GM19023 (cell line): ENCODE data around the gene NCLN.
"Not testable (repeated sequence)": the region's sequence is repeated elsewhere in the genome, so short reads cannot be mapped to it uniquely, and the experiment has no call there.

Source experiments
- ATAC-seq: cut with Tn5 transposase; IDR thresholded peaks from one replicate; pipeline ENCODE4 v1.9.1; 2021; ENCODE audit warnings: mild to moderate bottlenecking, moderate library complexity; ENCODE audit not compliant: unreplicated experiment

The NCLN gene

DNA sequence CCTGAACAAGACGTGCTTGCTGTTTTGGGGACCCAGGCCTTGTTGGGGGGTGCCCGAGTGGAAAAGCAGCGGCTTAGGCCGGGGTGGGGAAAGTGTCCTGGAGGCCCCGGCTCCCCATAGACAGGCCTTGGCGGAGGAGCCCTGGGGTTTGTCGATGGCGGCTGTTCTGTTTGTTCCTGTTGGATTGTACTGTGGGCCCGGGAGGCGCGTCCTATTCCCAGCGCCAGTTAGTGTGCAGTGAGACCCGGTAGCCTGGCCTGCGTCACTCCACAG lies 11.1 kb downstream of the NCLN start:
- no peak for ATAC-seq

DNA sequence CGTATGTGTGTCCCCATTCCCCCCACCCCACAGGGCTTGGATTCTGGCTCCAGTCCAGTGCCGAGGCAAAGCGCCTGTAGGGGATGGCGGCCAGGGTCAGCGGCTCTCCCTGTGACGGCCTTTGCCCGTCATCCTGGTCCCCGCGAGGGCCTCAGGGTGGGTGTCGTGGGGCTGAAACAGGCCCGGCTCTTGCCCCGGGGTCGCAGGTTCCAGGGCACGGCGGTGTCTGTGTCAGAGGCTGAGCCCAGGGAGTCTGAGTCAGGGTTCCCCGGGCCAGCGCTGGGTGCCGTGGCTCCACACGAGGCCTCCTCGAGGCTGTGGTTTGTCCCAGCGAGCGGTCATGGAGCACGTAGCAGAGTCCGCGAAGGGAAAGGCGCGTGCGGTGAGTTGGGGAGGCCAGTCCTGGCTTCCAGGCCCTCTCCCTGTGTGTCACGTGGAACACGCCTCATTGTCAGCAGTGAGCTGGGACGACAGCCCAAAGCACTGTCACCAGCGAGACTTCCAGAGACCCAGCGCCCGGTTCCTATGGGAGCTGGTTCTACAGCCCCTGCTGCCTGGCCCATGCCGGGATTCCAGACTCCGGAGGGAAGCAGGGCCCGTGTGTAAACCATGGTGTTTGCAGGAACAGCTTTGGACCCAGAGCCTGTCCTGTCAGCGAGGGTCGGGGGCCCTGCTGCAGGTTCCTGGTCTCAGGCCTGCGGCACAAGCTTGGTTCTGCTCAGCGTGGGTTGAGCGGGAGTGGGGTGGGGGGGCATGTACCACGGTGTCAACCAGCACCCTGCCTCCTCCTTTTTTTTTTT lies 13.4 kb downstream of the NCLN start:
- no peak for ATAC-seq

GRCh38 chr19:3201072-3201700 lies 15.5 kb downstream of the NCLN start:
- ATAC-seq: no peak

GRCh38 chr19:3201911-3202310 lies 16.2 kb downstream of the NCLN start:
- ATAC-seq: no peak

DNA sequence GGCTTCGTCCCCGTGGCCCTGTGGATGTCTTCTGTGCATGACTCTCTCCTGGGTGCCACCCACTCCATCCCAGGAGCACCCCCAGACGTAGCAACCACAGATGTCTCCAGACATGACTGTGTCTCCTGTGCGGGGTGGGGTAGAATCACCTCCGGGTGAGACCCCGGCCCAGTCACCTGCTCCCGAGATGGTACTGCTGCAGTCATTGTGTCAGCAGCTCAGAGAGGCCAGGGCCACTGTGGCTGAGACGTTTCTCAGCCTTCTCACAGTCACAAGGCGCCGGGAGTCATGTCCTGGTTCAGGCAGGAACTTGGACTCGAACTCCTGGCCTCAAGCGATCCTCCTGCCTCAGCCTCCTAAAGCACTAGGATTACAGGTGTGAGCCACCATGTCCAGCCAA lies 16.6 kb downstream of the NCLN start:
- ATAC-seq: no peak

GRCh38 chr19:3202895-3203294 lies 17.2 kb downstream of the NCLN start:
- not testable (repeated sequence) for ATAC-seq

GRCh38 chr19:3203805-3204645 lies 18.3 kb downstream of the NCLN start:
- no peak for ATAC-seq

- ATAC-seq: no peak
These were observed 19.0 kb downstream of the NCLN start for GRCh38 chr19:3204646-3205275.

- ATAC-seq: no peak
These were observed 20.7 kb downstream of the NCLN start for GRCh38 chr19:3206216-3206953.

DNA sequence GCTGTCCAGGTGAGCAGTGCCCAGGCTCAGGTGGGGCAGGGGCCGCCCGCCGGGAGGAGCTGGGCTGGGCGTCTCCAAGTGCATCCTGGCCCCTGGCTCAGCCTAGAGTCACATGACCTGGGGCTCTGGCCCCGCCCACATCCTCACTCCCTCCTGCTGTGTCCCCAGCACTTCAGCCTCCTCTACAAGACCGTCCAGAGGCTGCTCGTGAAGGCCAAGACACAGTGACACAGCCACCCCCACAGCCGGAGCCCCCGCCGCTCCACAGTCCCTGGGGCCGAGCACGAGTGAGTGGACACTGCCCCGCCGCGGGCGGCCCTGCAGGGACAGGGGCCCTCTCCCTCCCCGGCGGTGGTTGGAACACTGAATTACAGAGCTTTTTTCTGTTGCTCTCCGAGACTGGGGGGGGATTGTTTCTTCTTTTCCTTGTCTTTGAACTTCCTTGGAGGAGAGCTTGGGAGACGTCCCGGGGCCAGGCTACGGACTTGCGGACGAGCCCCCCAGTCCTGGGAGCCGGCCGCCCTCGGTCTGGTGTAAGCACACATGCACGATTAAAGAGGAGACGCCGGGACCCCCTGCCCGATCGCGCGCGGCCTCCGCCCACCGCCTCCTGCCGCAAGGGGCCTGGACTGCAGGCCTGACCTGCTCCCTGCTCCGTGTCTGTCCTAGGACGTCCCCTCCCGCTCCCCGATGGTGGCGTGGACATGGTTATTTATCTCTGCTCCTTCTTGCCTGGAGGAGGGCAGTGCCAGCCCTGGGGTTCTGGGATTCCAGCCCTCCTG lies 21.9 kb downstream of the NCLN start:
- no peak for ATAC-seq

DNA sequence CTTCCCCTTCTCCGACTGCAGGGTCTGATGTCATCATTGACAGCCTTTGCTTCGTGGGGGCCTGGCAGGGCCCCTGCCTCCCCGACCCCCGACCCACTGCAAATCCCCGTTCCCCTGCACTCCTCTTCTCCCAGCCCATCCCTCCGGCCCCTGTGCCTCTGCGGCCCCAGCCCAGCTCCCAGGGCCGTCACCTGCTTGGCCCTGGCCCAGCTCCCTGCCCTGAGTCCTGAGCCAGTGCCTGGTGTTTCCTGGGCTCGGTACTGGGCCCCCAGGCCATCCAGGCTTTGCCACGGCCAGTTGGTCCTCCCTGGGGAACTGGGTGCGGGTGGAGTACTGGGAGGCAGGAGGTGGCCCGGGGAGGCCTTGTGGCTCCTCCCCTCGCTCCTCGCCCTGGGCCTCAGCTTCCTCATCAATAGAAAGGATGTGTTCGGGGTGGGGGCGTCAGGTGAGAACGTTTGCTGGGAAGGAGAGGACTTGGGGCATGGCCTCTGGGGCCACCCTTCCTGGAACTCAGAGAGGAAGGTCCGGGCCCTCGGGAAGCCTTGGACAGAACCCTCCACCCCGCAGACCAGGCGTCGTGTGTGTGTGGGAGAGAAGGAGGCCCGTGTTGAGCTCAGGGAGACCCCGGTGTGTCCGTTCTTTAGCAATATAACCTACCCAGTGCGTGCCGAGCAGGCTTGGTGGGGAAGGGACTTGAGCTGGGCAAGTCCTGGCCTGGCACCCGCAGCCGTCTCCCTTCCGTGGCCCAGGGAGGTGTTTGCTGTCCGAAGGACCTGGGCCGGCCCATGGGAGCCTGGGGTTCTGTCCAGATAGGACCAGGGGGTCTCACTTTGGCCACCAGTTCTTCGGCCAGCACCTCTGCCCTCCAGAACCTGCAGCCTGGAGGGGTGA lies 22.8 kb downstream of the NCLN start:
- ATAC-seq: no peak

DNA sequence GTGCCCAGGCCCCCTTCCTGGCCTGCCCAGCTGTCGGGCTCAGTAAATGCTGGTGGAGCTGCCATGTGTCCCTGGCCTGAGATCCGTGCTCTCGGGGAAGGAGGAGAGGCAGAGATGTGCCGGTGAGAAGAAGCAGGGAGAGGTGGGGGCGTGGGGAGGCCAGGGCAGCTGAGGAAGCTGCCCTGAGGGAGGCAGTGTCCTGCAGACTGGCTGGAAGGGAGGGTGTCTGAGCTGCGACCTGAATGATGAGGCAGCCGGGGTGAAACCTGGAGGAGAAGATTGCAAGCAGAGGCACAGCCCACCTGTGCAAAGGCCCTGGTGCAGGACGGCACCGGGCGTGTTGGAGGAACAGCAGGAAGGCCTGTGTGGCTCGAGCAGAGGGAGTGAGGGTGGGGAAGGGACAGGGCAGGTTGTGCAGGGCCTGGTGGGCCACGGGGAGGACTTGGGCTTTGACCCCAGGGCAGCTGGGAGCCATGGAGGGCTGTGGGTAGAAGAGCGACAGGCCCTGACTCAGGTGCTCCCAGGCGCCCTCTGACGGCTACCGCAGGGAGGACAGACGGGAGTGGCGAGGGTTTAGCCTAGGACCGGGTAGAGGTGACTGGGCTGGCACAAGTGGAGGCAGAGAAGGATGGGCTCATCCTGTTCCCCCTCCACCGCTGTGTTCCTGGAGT lies 24.8 kb downstream of the NCLN start:
- no peak for ATAC-seq

DNA sequence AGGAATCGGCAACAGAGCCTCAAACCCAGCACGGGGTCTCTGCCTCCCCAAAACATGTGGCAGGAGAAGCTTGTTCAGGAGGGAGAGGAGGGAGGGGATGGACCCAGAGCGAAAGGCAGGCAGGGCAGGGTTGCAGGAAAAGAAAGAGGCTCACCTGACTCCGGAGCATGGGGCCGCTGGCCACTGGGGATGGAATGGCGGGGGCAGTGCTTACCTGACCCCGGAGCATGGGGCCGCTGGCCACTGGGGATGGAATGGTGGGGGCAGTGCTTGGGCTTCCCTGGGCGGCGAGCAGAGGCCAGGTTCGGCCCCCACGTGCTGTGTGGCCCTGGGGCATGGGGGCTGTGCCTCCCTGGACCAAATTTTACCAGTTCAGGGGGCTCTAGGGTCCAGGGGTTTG lies 25.5 kb downstream of the NCLN start:
- ATAC-seq: no peak

DNA sequence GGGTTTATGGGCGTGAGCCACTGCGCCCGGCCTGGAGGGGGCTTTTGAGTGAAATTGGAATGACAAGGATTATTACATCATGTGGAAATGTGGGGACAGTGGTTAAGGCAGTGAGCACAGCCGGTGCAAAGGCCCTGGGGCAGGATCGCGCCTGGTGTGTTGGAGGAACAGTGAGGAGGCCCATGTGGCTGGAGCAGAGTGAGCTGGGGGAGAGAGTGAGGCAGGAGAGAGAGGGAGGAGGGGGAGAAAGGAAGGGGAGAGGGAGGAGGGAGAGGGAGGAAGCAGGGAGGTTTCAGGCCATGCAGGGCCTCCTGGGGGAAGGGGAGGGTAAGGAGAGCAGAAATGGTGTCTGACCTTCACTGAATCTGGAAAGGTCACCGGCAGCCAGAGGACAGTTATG lies 27.4 kb downstream of the NCLN start:
- ATAC-seq: no peak

GRCh38 chr19:3216874-3217273 lies 31.1 kb downstream of the NCLN start:
- ATAC-seq: no peak

- no peak for ATAC-seq
These were observed 34.8 kb downstream of the NCLN start for GRCh38 chr19:3220576-3220975.

DNA sequence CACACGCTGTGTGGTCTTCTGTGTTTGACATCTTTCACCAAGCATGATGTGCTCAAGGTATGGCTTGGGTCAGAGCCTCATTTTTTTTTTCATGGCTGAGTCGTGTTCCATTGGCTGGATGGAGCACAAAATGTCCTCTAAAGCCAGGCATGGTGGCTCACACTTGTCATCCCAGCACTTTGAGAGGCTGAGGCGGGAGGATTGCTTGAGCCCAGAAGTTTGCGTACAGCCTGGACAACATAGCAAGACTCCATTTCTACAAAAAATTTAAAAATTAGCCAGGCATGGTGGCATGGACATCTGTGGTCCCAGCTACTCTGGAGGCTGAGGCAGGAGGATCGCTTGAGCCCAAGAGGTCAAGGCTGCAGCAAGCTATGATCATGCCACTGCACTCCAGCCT lies 35.8 kb downstream of the NCLN start:
- ATAC-seq: not testable (repeated sequence)

GRCh38 chr19:3222709-3223108 lies 37.0 kb downstream of the NCLN start:
- ATAC-seq: no peak
